GM18873 (cell line): ENCODE data around the gene BCAN.
"Not testable (repeated sequence)": the region's sequence is repeated elsewhere in the genome, so short reads cannot be mapped to it uniquely, and the experiment has no call there.

ENCODE experiments used
- ATAC-seq: cut with Tn5 transposase; IDR thresholded peaks from one replicate; pipeline ENCODE4 v1.9.1; 2021; ENCODE audit warnings: mild to moderate bottlenecking, moderate library complexity, moderate number of reproducible peaks; ENCODE audit not compliant: unreplicated experiment, low FRiP score

Gene BCAN

GRCh38 chr1:156612666-156613065 lies 29.3 kb upstream of the BCAN start:
- no peak for ATAC-seq

DNA sequence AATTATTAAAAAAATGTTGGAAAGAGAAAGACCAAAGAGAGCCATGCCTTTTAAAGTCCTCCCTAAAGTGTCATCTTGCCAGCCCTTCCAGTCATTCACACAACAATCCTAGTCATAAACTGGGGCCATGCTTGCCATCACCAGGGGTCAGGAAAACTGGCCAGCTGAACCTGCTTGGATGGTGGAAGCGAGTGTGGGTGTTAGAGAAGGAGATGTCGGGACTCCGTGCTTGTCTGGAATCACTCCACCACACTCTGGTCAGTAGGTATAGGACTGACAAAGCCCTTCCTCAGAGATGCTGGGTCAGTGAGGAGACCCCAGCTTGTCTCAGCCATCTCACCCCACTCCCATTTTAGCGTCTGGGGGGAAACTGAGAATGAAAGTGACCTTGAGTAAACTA lies 26.0 kb upstream of the BCAN start:
- no peak for ATAC-seq

GRCh38 chr1:156616463-156616862 lies 25.5 kb upstream of the BCAN start:
- ATAC-seq: no peak

DNA sequence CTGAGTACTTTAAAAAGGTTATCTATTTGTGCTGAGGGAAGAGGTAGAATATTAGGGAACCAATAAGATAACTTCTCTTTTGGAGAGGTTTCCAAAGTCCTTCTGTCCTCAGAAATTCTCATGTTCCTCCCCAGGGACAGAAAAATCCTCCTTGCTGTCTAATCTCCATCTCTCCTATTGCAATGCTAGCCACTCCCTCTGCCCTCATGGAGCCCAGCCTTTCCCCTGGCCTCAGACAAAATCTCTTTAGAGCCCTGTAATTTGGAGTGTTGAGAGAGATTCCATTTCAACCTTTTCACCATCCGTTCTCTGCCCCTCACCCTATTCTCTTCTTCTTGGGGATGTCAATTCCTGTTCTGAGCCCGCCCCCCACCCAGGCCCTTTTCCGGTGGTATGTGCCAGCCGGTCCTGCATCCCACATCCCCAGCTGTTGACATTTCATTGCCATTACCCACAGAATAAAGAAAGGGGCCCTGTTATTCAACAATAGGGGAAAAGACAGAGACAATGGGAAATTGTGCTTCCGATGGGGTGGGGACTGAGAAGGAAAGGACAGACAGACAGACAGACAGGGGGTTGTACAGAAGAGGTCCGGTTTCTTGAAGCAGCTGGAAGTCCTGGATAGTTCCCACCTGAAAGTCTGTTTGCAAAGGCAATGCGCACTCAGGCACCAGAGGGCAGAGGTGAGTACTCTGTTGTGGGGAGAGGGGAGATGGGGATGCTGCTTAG lies 22.9 kb upstream of the BCAN start, which contains the start of gene HAPLN2:
Gene HAPLN2 (plus strand): TSS at position 563 of the 729 bp plus-strand sequence. CDS start 4,076 bp downstream, outside the sequence.
- no peak for ATAC-seq

GRCh38 chr1:156619582-156619955 lies 22.3 kb upstream of the BCAN start:
- ATAC-seq: no peak

- ATAC-seq: no peak
Measured at GRCh38 chr1:156622581-156623297, 19.2 kb upstream of the BCAN start.

GRCh38 chr1:156623946-156624813 lies 17.7 kb upstream of the BCAN start:
- no peak for ATAC-seq

GRCh38 chr1:156624814-156625435 lies 17.0 kb upstream of the BCAN start:
- ATAC-seq: no peak

DNA sequence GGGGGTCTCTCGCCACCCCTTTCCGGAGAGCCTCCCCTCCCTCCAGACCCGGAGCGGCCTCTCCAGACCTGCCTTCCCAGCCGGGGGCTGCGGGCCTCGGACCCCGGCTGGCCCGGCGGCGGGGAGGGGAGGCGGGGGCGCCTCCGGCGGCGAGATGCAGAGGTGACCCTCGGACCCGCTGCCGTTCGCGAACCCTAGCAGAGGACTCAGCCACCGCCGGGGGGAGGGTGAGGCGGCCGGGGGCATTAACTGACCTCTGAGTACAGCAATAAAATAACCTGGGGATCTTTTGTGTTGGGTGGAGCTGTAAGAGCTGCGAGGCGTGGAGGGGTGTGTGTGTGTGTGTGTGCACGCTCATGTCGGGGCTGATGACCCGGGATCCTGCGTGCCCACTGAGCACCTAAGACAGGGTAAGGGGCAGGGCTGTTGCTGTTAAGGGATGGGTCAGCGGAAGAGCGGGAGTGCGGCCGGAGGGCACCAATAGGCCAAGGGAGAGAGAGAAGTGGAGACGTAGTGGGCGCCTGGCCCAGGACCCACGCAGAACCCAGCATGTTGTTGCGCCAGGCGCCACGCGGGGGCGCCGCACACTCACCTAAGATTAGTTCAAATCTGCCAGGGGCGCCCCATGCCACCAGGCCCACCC lies 16.4 kb upstream of the BCAN start:
- ATAC-seq: no peak

DNA sequence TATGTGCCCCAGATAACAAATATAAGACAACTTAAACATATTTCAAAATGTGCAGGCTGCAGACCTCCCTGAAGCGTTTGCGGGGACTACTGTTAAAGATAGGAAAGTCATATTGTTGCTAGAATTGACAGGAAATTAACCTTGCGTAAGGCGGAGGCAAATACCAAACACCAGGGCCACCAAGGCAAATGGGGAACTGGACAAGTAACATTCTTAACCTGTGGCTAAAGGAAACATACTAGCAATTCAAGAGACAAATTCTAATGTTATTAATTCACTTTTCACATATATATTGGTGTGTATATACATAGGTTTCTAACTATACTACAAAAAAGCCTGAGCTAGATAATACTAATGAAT lies 15.9 kb upstream of the BCAN start:
- ATAC-seq: no peak

DNA sequence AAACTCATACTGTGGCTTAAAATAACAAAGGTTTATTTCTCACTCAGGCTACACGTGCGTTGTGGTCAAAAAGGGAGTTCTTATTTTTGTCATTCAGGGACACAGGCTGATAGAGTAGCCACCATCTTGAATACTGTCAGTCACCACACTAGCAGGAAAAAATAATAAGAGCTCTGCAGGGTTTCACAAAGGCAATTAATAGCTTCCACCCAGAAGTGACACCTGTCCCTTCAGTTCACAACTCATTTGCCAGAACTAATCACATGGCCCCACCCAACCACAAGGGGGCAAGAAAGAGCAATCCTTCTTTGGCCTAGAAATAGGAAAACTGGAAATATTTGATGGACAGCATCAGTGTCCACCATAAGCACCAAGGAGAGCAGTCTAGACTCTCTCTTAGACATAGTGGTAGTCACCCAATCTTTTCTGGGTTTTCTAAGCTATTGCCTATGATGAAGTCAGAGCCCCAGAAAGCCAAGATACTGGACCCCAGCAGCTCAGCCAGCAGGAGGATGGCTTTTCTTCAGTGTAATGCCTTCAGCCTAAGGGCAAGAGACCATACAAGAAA lies 14.5 kb upstream of the BCAN start:
- no peak for ATAC-seq

GRCh38 chr1:156629823-156630449 lies 12.0 kb upstream of the BCAN start:
- ATAC-seq: no peak

DNA sequence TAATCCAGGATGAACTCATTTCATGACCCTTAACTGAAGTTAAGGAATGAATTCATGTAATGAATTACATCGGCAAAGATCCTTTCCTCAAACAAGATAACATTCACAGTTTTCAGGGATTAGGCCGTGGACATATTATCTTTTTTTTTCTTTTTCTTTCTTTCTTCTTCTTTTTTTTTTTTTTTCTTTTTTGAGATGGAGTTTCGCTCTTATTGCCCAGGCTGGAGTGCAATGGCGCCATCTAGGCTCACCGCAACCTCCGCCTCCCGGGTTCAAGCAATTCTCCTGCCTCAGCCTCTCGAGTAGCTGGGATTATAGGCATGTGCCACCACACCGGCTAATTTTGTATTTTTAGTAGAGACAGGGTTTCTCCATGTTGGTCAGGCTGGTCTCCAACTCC lies 10.8 kb upstream of the BCAN start:
- ATAC-seq: not testable (repeated sequence)

- ATAC-seq: no peak
Measured at GRCh38 chr1:156632355-156632754, 9.6 kb upstream of the BCAN start.

DNA sequence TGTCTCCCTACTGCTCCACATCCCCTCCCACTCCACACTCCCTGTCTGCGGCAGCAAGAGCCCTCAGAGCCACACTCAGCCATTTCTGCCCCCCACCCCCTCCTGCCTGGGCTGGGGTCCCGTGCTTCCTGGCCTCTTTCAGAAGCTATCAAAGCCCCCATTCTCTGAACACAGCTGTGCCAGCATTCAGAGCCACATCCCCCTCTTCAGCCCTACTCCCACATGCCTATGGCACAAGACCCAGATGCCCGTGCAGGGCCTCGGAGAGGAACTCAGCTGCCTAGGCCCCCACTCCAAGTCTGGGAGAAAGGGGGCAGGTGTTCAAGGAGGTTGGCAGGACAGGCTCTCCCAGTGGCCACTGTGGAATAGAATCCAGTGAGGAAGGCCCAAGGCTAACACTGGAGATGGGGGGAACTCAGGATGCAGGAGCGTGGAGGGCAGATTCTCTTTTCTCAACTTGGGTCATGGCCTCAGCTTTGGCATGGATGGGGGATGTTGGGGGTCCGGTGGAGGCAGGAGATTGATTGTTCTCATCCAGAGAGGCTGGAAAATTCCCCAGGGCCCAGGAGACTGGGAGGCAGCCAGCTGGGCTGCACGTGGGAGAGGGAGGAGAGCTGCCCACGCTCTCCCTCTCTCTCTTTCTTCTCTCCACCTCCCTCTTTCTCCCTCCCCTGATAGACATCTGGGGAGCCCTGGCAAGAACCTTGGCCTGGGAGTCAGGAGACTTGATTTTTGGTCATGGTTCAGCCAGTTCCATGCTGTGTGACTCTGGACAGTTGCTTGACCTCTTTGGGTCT lies 3.5 kb upstream of the BCAN start:
- ATAC-seq: no peak

- no peak for ATAC-seq
Measured at GRCh38 chr1:156639601-156640101, 2.3 kb upstream of the BCAN start.

- ATAC-seq: no peak
Measured at GRCh38 chr1:156640842-156641706, 843 bp upstream of the BCAN start.
